ENCODE results near the gene GATAD2A. TPM values are rescaled to one million over a fixed set of nuclear protein-coding genes. Genes with fewer than 3 reads are reported as not detected.

The GATAD2A gene
- total and polyA plus RNA-seq, 2 of the 8 experiments (the other 6 are each of a cell fraction or from before 2014, with no cell fraction given), result 38.4 to 205 TPM

GRCh38 chr19:19460258-19460731 lies 54.8 kb downstream of the GATAD2A start:
- Histone ChIP-seq H3K4me3 (ENCODE audit: extremely low read depth in 1 of 4, insufficient read depth in 2 of 4, low read depth in 3 of 4, low read length in 4 of 4) (no peak overlapping the region), H3K79me2 (ENCODE audit: control insufficient read depth in 1 of 2, insufficient read depth in 2 of 2, low read length in 2 of 2) (peaks cover 17 to 92% of the 10 kb centered on the region in 2 experiments), H2AFZ (ENCODE audit: low read length) (no peak overlapping the region), H4K8ac (ENCODE audit: extremely low read depth, insufficient read depth, low read length) (peak overlapping the region; percentile 37; the same call in 1 of the 2 replicates), H2BK120ac (replicated peaks; ENCODE audit: low read depth, low read length) (no peak overlapping the region), H3K23me2 (ENCODE audit: low read depth, low read length) (peaks cover 2% of the 10 kb centered on the region; the same call in 1 of the 2 replicates), H2BK5ac (ENCODE audit: low read depth, low read length) (peak overlapping the region; percentile 82), H2AK5ac (ENCODE audit: low read depth, low read length) (no peak overlapping the region), H3K4me1 (replicated peaks in 1 of 4; ENCODE audit: control insufficient read depth in 3 of 4, insufficient read depth in 4 of 4, low read length in 3 of 4) (peaks cover 38 to 58% (median 50%) of the 10 kb centered on the region in 4 experiments), H3K9me3 (ENCODE audit: insufficient read depth in 2 of 2, low read depth in 1 of 2, low read length in 1 of 2) (no peaks in the 10 kb centered on the region), H3K18ac (ENCODE audit: extremely low read depth, low read length) (no peak overlapping the region), H3K27ac (ENCODE audit: low read depth, low read length) (no peak overlapping the region), H2BK15ac (ENCODE audit: low read length) (0 out of 2 replicates have a peak overlapping the region, but pooled peaks have one; percentile 54), H2BK12ac (ENCODE audit: low read depth, low read length) (no peak overlapping the region; the same call in 1 of the 2 replicates), H3K27me3 (replicated peaks in 1 of 4; ENCODE audit: control insufficient read depth in 3 of 4, extremely low read depth in 1 of 4, insufficient read depth in 3 of 4, low read length in 3 of 4) (no peaks in the 10 kb centered on the region; a peak in 1 of 7 replicates), H4K20me1 (replicated peaks in 1 of 2; ENCODE audit: control insufficient read depth in 1 of 2, insufficient read depth in 2 of 2, low read length in 2 of 2) (peaks cover 44 to 54% of the 10 kb centered on the region in 2 experiments), H3K79me1 (ENCODE audit: low read depth, low read length) (peaks cover 37% of the 10 kb centered on the region), H3K23ac (ENCODE audit: insufficient read length) (no peak overlapping the region), H3K4ac (replicated peaks; ENCODE audit: insufficient read length, low read depth, low read length) (no peak overlapping the region), H3K36me3 (ENCODE audit: control insufficient read depth in 2 of 4, insufficient read depth in 4 of 4, low read length in 3 of 4) (peaks cover under 1 to 5% (median 2%) of the 10 kb centered on the region in 4 experiments; a peak in 6 of 8 replicates), H3K56ac (replicated peaks; ENCODE audit: insufficient read length, low read depth, low read length) (no peak overlapping the region), H2BK20ac (ENCODE audit: low read length) (no peak overlapping the region), H3K4me2 (ENCODE audit: insufficient read depth in 1 of 2, low read depth in 2 of 2, low read length in 2 of 2) (peak overlapping the region; percentile 44 to 69; a peak in 1 of 4 replicates), H4K91ac (replicated peaks; ENCODE audit: insufficient read length, low read length) (no peak overlapping the region), H4K5ac (ENCODE audit: insufficient read length, low read depth, low read length) (no peak overlapping the region), H3K14ac (ENCODE audit: insufficient read length) (no peak overlapping the region), H3K9ac (replicated peaks in 1 of 4; ENCODE audit: extremely low read depth in 1 of 4, low read depth in 3 of 4, low read length in 3 of 4) (no peak overlapping the region)
- FAIRE-seq (no peak), DNase-seq (ENCODE audit: low read depth in 1 of 2, low spot score in 2 of 2) (no peak)
- ChIA-PET POLR2A (ENCODE audit: partially characterized antibody) (interaction anchor here (0.7 to 1.0 kb wide), 2 partner anchors 12 to 22 kb away, joined by 3 read pairs; no protein-coding TSS in a partner anchor), CTCF (ENCODE audit: partially characterized antibody) (interaction anchor here (0.9 to 2.4 kb wide), 7 partner anchors 10 to 94 kb away, joined by 3 to 8 read pairs (median 6); no protein-coding TSS in a partner anchor)
- 78% methylated on average over 10 of the region's 10 CpGs; no CpG with 5 or more reads in 1 of the 2 experiments for WGBS, 2 experiments (ENCODE audit: extremely low coverage in 1 of 2, insufficient coverage in 1 of 2, insufficient read length in 1 of 2, insufficient replicate concordance in 2 of 2, low coverage in 1 of 2, low lambda C conversion rate in 2 of 2, missing lambda C conversion rate in 1 of 2)
- TF ChIP-seq ASH2L (IDR thresholded peaks at IDR 0.05; ENCODE audit: low read length) (no peak), JUND (IDR thresholded peaks at IDR 0.05; ENCODE audit: low read length) (no peak), BRCA1 (IDR thresholded peaks at IDR 0.05; ENCODE audit: low read depth, low read length) (no peak), MAX (IDR thresholded peaks at IDR 0.05) (no peak), ZNF274 (IDR thresholded peaks at IDR 0.05; ENCODE audit: borderline replicate concordance, extremely low read depth, low read length) (no peak)

All from H1 (cell line).